ENCODE measurements around the gene ITGB4.
A peak's percentile ranks its signal among the peaks of the same experiment; 100 is the strongest.
"Not testable (repeated sequence)": the region's sequence is repeated elsewhere in the genome, so short reads cannot be mapped to it uniquely, and the experiment has no call there.

ITGB4 gene

GRCh38 chr17:75753514-75754377 lies 32.5 kb downstream of the ITGB4 start:
- peak; percentile 54 for DNase-seq (ENCODE audit: low read depth)

DNA sequence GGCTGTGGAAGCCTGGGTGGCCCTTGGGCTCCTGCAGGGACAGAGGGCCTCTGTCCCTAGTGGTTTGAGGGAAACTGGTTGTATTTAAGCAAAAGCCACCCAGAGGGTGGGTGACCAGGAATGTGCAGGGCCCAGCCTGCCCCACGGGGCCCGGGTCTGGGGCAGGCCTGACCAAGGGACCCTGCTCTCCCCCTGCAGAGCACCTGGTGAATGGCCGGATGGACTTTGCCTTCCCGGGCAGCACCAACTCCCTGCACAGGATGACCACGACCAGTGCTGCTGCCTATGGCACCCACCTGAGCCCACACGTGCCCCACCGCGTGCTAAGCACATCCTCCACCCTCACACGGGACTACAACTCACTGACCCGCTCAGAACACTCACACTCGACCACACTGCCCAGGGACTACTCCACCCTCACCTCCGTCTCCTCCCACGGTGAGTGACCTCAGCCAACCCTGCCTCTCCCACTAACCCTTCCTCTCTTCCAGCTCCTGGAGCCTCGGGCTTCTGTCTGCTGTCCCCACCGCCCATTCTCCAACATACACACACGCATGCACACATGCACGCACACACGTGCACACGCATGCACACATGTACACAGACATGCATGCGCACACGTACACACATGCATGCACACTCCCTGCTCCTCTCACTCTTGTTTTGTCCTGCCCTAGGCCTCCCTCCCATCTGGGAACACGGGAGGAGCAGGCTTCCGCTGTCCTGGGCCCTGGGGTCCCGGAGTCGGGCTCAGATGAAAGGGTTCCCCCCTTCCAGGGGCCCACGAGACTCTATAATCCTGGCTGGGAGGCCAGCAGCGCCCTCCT lies 33.3 kb downstream of the ITGB4 start:
- DNase-seq (ENCODE audit: low read depth): no peak

DNA sequence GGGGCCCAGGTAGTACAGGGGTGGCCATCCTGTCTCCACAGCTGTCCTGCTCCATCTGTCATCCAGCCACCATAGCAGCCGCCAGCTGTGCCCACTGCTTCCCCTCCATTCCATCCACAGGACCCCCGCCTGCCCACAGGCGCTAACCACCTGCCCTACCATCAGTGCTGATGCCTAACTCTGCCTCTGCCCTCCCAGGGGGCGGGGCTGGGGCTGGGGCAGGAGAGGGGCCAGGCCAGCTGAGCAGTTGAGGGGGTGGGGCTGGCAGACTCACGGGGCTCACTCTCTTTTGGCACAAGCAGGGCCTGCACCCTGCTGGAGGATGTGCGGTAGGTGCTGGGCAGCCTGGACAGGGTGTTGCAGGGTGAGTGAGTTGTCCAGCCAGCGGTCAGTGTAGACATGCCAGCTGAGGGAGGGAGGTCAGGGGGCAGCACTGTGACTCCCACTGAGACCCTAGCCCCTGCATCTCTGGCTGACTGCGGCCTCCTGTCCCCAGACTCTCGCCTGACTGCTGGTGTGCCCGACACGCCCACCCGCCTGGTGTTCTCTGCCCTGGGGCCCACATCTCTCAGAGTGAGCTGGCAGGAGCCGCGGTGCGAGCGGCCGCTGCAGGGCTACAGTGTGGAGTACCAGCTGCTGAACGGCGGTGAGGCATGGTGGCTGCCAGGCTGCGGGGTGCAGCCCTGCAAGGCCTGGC lies 34.1 kb downstream of the ITGB4 start:
- DNase-seq (ENCODE audit: low read depth): no peak

DNA sequence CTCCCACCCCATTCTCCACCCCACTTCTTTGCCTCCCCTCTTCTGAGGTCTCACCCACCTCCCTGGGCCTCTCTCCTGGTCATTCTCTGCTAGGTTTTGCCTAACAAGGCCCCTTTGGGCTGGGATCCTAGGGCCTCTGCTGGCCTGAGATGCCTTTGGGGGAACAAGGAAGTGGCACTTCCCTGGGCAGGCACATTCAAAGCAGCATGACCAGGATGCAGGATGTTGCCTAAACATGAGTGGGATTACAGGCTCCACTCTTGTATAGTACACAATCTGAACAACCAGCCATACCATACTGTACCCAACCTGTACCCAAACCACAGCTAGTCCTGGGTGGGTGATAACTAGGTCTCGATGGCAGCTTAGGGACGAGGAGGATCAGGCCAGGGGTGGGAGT lies 34.7 kb downstream of the ITGB4 start:
- no peak for DNase-seq (ENCODE audit: low read depth)

DNA sequence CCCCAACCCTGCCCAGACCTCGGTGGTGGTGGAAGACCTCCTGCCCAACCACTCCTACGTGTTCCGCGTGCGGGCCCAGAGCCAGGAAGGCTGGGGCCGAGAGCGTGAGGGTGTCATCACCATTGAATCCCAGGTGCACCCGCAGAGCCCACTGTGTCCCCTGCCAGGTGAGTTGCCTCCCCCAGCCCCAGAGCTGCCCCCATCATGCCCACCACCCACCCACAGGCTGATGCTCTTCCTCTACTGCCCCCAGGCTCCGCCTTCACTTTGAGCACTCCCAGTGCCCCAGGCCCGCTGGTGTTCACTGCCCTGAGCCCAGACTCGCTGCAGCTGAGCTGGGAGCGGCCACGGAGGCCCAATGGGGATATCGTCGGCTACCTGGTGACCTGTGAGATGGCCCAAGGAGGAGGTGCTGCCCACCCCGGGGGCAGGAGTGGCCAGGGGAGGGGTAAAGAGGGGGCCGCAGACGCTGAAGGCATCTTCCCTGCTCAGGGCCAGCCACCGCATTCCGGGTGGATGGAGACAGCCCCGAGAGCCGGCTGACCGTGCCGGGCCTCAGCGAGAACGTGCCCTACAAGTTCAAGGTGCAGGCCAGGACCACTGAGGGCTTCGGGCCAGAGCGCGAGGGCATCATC lies 35.3 kb downstream of the ITGB4 start:
- no peak for DNase-seq (ENCODE audit: low read depth)

- DNase-seq (ENCODE audit: low read depth): no peak
These were observed 35.9 kb downstream of the ITGB4 start for GRCh38 chr17:75757086-75757681.

DNA sequence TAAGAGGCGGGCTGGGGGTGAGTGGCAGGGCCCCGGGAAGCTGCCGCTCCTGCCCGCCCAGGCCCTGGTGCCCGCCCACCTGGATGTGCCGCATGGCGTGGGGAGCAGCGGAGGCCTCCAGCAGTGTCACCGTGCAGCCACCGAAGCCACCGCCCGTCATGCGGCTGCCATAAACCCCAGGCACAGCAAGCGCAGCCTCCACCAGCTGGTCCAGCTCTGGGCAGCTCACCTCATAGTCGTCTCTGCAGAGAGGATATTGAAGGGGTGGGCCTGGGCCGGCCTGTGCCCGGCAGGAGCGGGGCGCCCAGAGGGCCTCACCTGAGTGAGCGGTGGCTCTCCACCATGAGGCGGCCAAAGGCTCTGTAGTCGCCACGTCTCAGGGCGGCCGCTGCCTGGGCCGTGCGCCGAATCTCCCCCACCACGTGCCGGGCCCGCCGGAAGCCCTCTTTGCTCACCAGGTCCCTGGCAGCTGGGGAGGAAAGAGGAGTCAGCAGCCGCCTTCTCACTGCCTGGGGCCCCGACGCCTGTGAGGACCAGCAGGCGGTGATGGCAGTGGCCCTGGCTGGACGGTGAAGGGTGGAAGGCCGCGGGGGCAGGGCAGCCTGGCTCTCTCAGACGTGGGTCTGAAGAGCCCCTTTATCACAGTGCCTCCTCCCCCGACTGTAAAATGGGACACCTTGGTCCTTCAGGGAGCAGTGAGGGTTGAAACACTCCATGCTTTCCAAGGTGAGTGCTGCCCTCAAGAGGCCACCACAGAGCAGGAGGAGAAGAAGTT lies 37.1 kb downstream of the ITGB4 start:
- DNase-seq (ENCODE audit: low read depth): no peak

DNA sequence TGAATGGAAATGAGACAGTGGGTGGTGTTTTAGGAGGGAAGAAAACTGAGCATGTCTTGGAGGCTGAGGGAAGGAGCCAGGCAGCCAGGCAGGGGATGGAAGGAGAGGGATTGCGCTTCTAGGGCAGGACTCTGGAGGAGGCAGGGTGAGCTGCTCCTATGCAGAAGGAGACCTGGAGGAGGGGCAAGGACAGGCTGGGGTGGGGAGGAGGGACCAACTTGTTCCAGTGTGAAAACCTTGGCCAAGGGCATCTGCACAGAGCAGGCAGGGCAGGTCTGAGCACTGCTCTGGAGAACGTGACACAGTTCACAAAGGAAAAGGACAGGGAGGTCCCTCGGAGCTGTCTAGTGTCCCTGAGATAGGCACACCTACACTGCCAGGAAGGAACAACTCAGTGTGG lies 38.2 kb downstream of the ITGB4 start:
- no peak for DNase-seq (ENCODE audit: low read depth)

- DNase-seq (ENCODE audit: low read depth): not testable (repeated sequence)
These were observed 38.9 kb downstream of the ITGB4 start for GRCh38 chr17:75759978-75760640.

DNA sequence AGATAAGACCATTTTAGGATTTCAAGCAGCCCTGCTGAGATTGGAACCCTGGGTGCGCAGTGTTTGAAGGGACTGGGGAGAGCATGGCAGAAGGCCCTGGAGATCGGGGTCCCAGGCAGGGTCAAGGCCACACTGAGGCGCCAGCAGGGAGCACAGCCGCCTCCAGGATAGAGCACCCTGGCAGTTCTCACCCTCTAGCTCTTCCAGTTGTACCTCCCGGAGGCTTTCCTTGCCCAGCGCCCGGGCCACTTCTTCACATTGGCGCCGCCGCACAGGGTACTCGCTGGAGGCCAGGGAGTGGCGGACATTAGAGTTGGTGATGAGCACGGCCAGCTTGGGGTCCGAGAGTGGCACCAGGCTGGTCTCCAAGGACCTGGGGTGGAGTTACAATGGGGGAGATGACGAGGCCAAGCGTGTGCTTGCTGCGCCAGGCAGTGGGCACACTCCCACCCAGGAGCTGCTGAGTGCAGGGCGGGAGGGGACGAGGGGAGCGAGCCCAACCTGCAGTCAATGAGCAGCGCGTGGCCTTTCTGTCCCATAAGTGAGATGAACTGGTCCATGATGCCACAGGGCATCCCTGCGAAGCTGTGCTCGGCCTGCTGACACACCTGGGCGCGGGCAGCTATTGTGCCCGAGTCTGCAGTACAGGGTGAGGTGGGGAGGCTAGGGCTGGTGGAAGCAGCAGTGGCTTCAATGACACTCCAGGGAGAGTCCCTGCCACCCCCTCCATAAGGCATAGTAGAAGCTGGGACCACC lies 41.4 kb downstream of the ITGB4 start:
- no peak for DNase-seq (ENCODE audit: low read depth)

- DNase-seq (ENCODE audit: low read depth): no peak
These were observed 42.0 kb downstream of the ITGB4 start for GRCh38 chr17:75763269-75763607.

DNA sequence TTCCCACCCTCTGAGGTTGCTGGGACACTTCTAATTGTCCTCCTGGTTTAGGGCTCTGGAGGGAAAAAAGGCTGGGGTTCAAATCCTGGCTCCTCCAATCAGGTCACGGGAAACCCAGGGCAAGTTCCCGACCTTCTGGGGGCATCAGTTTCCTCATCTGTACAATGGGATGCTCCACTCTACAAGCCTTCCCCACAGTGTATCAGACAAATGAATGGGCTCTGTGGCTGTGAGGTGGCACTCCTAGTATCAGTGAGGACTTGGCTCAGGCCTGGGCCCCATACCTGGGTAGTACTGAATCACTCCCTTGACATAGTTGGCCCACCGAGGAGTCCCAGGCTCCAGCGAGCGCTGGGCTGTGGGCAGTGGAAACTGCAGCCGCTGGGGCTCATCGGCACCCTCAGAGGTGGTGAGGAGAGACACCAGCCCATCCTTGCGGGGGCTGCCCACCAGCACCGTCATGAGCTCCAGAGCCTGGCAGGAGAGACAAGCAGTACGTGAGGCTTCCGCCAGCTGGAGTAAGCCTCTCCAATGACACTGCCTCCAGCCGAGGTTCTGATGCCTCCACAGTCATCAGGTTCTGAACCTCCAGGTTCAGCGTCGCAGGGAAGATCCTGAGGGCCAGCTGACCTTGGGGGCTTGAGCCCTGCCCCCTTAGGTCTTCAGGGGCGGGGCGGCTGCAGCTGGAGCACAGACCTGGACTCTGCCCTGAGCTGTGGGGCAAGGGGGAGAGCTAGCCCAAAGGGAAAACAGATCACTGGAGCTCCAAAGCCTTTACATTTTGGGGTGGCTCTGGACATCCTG lies 42.6 kb downstream of the ITGB4 start:
- no peak for DNase-seq (ENCODE audit: low read depth)

DNA sequence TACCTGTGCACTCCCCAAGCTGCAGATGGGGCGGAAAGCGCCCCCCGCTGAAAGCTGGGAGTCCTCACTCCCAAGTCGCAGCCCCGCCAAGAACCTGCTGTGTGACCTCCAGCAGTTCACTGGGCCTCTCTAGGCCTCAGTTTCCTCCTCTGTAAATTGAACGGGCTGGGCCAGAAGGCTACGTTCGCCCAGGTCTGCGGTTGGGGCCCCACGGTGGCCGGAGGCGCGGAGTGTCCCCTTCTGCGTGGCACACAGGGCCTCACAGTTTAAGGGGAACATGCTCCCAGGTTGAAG lies 43.1 kb downstream of the ITGB4 start:
- no peak for DNase-seq (ENCODE audit: low read depth)

GRCh38 chr17:75764711-75765421 lies 43.6 kb downstream of the ITGB4 start, which contains the start of gene GALK1:
TSS of gene GALK1 (minus strand) at chr17:75765192. CDS start at chr17:75765136, 56 bp downstream.
- DNase-seq (ENCODE audit: low read depth): no peak

GRCh38 chr17:75765981-75766380 lies 44.7 kb downstream of the ITGB4 start:
- no peak for DNase-seq (ENCODE audit: low read depth)

- no peak for DNase-seq (ENCODE audit: low read depth)
These were observed 46.6 kb downstream of the ITGB4 start for GRCh38 chr17:75767881-75768280.

DNA sequence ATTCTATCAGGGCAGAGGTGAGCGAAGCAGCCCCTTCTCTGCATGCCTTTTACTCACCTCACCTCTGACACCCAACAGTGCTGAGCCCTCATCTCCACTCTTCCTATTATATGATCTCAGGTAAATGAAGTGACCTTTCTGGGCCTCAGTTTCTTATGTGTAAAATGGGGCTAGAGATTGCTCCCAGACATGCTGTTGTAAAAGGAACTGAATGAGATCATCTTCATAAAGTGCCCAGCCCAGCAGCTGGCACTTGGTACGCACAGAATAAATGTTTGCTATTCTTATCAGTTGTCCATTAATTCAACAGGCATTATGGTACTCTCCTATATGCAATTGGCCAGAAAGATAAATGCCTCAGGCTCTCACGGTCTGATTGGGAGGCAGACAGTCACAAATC lies 48.3 kb downstream of the ITGB4 start:
- no peak for DNase-seq (ENCODE audit: low read depth)

Data from stimulated activated CD8-positive, alpha-beta memory T cell treated with anti-CD3 and anti-CD28 coated beads, Interleukin-12 subunit alpha, Interleukin-12 subunit beta, amount 100 ng/mL, for 1 hour (primary cell).